ENCODE measurements around the gene C1QL1.

DNA sequence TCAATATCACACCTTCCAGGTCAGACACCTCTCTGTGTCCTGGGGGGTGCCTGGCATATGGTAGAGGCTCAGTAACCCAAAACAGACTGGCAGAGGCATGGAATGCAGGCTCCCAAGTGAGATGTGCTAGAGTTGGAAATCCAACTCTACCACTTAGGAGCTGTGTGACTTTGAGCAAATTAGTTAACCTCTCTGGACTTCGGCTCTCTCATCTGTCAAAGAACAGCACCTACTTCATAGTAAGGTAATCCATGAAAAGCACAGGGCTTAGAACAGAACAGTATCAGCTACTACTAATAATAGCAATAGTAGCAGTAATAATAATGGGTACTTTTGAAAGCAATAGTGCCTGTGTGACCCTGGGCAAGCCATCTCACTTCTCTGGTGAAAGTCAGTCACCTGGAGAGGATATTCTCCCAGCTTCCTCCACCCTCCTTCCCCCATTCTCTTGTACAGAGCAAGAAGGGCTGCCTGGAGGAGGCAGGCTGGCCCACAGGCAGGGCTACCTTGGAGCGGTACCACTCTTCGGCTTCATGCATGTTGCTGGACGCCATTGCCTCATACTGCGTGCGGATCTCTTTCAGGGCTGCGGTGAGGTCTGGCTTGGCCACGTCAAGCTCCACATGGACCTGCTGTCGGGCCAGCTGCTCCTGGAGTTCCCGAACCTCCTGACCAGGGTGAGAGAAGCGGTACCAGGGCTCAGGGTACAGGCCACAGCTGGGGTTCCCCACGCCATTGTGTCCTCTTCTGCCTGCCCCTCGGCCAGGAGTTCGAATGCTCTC, 55.1 kb downstream of the C1QL1 start:
- TF ChIP-seq POLR2A (IDR thresholded peaks at IDR 0.05; ENCODE audit: low read length) (no peak), GATA1 (IDR thresholded peaks at IDR 0.05; ENCODE audit: low read depth, low read length) (no peak)
